Endothelial cell of umbilical vein (primary cell): ENCODE results near the gene MAMSTR. TPM values are rescaled to one million over a fixed set of nuclear protein-coding genes. Genes with fewer than 3 reads are reported as not detected.

Experiments
- BruUV-seq: library from RNA; stranded (reverse); fragments of 400-500 nt; replicated peaks from 2 replicates; lab custom pipeline; 2021; lab: Mats Ljungman, UMichigan
- CTCF ChIA-PET: fragments of 300-600, 350-600 bp; sonication (Branson Sonifier 250); formaldehyde crosslinking; loops from one replicate; lab custom pipeline; 2021; ENCODE audit warnings: antibody characterized with exemption, inconsistent platforms; lab: Charles Lee
- POLR2A ChIA-PET: fragments of 300-600, 350-600 bp; sonication (Branson Sonifier 250); formaldehyde crosslinking; loops from one replicate; lab custom pipeline; 2021; ENCODE audit warnings: antibody characterized with exemption, inconsistent platforms; lab: Charles Lee
- DNase-seq: peaks from one replicate; pipeline ENCODE4 v3.0.0-alpha.2; 2011; ENCODE audit warnings: low read depth, low spot score
- FAIRE-seq: peaks from 2 replicates; lab custom pipeline; 2011; peaks lifted over from hg19 to GRCh38; lab: Jason Lieb, UNC
- H2AFZ ChIP-seq: 2 replicates; pipeline ENCODE4 v1.6.0; 2012; ENCODE audit warnings: low read depth, low read length, control low read depth, inconsistent platforms
- H3K27ac ChIP-seq: 2 replicates; pipeline ENCODE4 v1.5.1; 2011; ENCODE audit warnings: low read depth, mild to moderate bottlenecking, control low read depth, low read length, moderate library complexity; ENCODE audit not compliant: insufficient read depth
- H3K27me3 ChIP-seq, 2 experiments: 2 replicates each; pipeline versions ENCODE4 v1.6.0 to v1.6.1; 2011; ENCODE audit warnings: low read length in 2 of 2, mixed read lengths in 1 of 2; ENCODE audit not compliant: control insufficient read depth in 2 of 2, insufficient read depth in 2 of 2
- H3K36me3 ChIP-seq, 2 experiments: 2 replicates in 1 of 2; 3 replicates in 1 of 2; pipeline ENCODE4 v1.5.1; 2011; ENCODE audit warnings: low read length in 2 of 2, mild to moderate bottlenecking in 1 of 2, moderate library complexity in 1 of 2; ENCODE audit not compliant: control insufficient read depth in 2 of 2, insufficient read depth in 2 of 2; ENCODE audit errors: extremely low read depth in 1 of 2
- H3K4me1 ChIP-seq: 3 replicates; pipeline ENCODE4 v1.5.1; 2011; ENCODE audit warnings: mild to moderate bottlenecking, low read length; ENCODE audit not compliant: control insufficient read depth, insufficient read depth; ENCODE audit errors: extremely low read depth
- H3K4me2 ChIP-seq: 2 replicates; pipeline ENCODE4 v1.6.1; 2011; ENCODE audit warnings: low read length, control low read depth, mixed read lengths; ENCODE audit not compliant: insufficient read depth
- H3K4me3 ChIP-seq, 3 experiments: fragments of 200-600 bp in 1 of 3; sonication (generic), shearing (Covaris generic) in 1 of 3; replicated peaks in 1 of 3; 2 replicates each; pipeline ENCODE4 v1.5.1; 2011 to 2016; ENCODE audit warnings: control low read depth in 3 of 3, low read length in 3 of 3, mild to moderate bottlenecking in 2 of 3, inconsistent platforms in 1 of 3, low read depth in 1 of 3, moderate library complexity in 1 of 3; ENCODE audit not compliant: insufficient read depth in 1 of 3
- H3K79me2 ChIP-seq: 2 replicates; pipeline ENCODE4 v1.6.0; 2012; ENCODE audit warnings: low read length, inconsistent platforms; ENCODE audit not compliant: control insufficient read depth, insufficient read depth
- H3K9ac ChIP-seq: replicated peaks from 2 replicates; pipeline ENCODE3; 2011; ENCODE audit warnings: low read length, control low read depth; ENCODE audit not compliant: insufficient read depth; ENCODE audit errors: extremely low read depth
- H3K9me1 ChIP-seq: replicated peaks from 3 replicates; pipeline ENCODE4 v1.6.0; 2011; ENCODE audit warnings: mild to moderate bottlenecking, low read length; ENCODE audit not compliant: control insufficient read depth, insufficient read depth; ENCODE audit errors: extremely low read depth
- H3K9me3 ChIP-seq: replicated peaks from 2 replicates; pipeline ENCODE4 v1.5.1; 2012; ENCODE audit warnings: low read length, inconsistent platforms; ENCODE audit not compliant: control insufficient read depth, insufficient read depth
- H4K20me1 ChIP-seq: replicated peaks from 2 replicates; pipeline ENCODE3; 2011; ENCODE audit warnings: mild to moderate bottlenecking, low read length; ENCODE audit not compliant: control insufficient read depth, insufficient read depth; ENCODE audit errors: extremely low read depth
- CTCF ChIP-seq, 2 donors: IDR thresholded peaks; 1 replicate in 1 of 2; 2 replicates in 1 of 2; pipeline ENCODE4 v1.5.1; 2011; ENCODE audit warnings: low read length in 2 of 2, mild to moderate bottlenecking in 2 of 2, moderate library complexity in 2 of 2, control low read depth in 1 of 2, inconsistent platforms in 1 of 2, low read depth in 1 of 2; ENCODE audit not compliant: insufficient read depth in 1 of 2; ENCODE audit errors: extremely low read depth in 1 of 2
- EZH2 ChIP-seq: IDR thresholded peaks from 2 replicates; pipeline ENCODE4 v1.6.1; 2012; ENCODE audit warnings: borderline replicate concordance, low read depth, mild to moderate bottlenecking, moderate library complexity, low read length, inconsistent platforms; ENCODE audit not compliant: severe bottlenecking
- FOS ChIP-seq: IDR thresholded peaks from 2 replicates; pipeline ENCODE4 v1.6.1; 2011; ENCODE audit warnings: mild to moderate bottlenecking, low read length, moderate library complexity, borderline replicate concordance; ENCODE audit not compliant: insufficient read depth
- GATA2 ChIP-seq: IDR thresholded peaks from 2 replicates; pipeline ENCODE4 v1.7.0; 2011; ENCODE audit warnings: low read depth, mild to moderate bottlenecking, moderate library complexity, mixed read lengths, low read length; ENCODE audit not compliant: insufficient read length, insufficient read depth
- JUN ChIP-seq: IDR thresholded peaks from 2 replicates; pipeline ENCODE4 v1.6.1; 2011; ENCODE audit warnings: borderline replicate concordance, low read depth; ENCODE audit not compliant: insufficient read length, insufficient read depth
- MAX ChIP-seq: IDR thresholded peaks from 2 replicates; pipeline ENCODE4 v1.6.1; 2011; ENCODE audit not compliant: insufficient read depth, insufficient read length
- MYC ChIP-seq: IDR thresholded peaks from one replicate; pipeline ENCODE4 v1.6.1; 2011; ENCODE audit warnings: mild to moderate bottlenecking, low read depth, low read length
- POLR2A ChIP-seq: IDR thresholded peaks from 2 replicates; pipeline ENCODE4 v1.6.1; 2012; ENCODE audit warnings: low read depth, mild to moderate bottlenecking, control low read depth, low read length
- POLR2AphosphoS5 ChIP-seq: IDR thresholded peaks from 2 replicates; pipeline ENCODE4 v1.6.1; 2012; ENCODE audit warnings: low read depth, mild to moderate bottlenecking, control low read depth, low read length, moderate library complexity; ENCODE audit not compliant: insufficient read depth
- dilution Hi-C: fragments of 300-500 bp; cut with MboI; formaldehyde crosslinking; loops from one replicate; pipeline ENCODE4 v1.15.0; 2019; ENCODE audit warnings: low sequenced_read_pairs; ENCODE audit not compliant: extremely low pct_ligation_motif_present
- intact Hi-C: fragments of 100-400 bp; cut with micrococcal nuclease; formaldehyde crosslinking; loops from one replicate; pipeline ENCODE4 v1.10.0; 2022
- polyA plus RNA-seq, 4 experiments: library from polyadenylated mRNA; depleted of rRNA in 3 of 4; stranded (reverse) in 3 of 4; unstranded in 1 of 4; fragments of >200 nt; gene quantifications; 2 replicates each; pipeline versions ENCODE4 v1.2.1 to v1.2.3, GENCODE V29; 2011 to 2012; ENCODE audit warnings: missing spikeins in 1 of 4
- total RNA-seq: library from RNA; stranded (reverse); gene quantifications from 2 replicates; pipeline ENCODE4 v1.2.3, GENCODE V29; 2021

Gene MAMSTR
- total and polyA plus RNA-seq, 2 donors (not counting 3 experiments of a cell fraction or from before 2014, with no cell fraction given), result 0.57 to 0.84 TPM

GRCh38 chr19:48672994-48673393 lies 46.5 kb downstream of the MAMSTR start, which contains the start of gene NTN5:
TSS of gene NTN5 (minus strand) at chr19:48673017. CDS start at chr19:48670986, 2,031 bp downstream.
- no peaks in the 10 kb centered on the region for H3K9me3 ChIP-seq
- BruUV-seq, result no TSS peak
- CTCF ChIA-PET, result interaction anchor here (3.4 to 3.6 kb wide), 2 partner anchors 27 to 66 kb away, joined by 41 to 54 read pairs; partner anchors contain the start of genes CA11 and RASIP1

More at GRCh38 chr19:48672994-48673393, 46.5 kb downstream of the MAMSTR start, which contains the start of gene NTN5:
- Histone ChIP-seq H2AFZ (no peak within 1 kb of the TSS), H3K4me2 (no peak within 1 kb of the TSS), H3K79me2 (no peaks in the 10 kb centered on the region), H4K20me1 (no peaks in the 10 kb centered on the region), H3K27me3 (no peaks in the 10 kb centered on the region), H3K9me1 (no peaks in the 10 kb centered on the region), H3K4me1 (no peaks in the 10 kb centered on the region), H3K36me3 (no peaks in the 10 kb centered on the region), H3K9ac (no peak within 1 kb of the TSS), H3K27ac (no peak within 1 kb of the TSS), H3K4me3 (no peak within 1 kb of the TSS)
- dilution Hi-C loops (no loop called here), intact Hi-C loops (no loop called here)
- DNase-seq (no peak), FAIRE-seq (no peak)
- TF ChIP-seq CTCF (IDR thresholded peaks at IDR 0.05; ENCODE audit: extremely low read depth in 1 of 2, insufficient read depth in 1 of 2, low read depth in 1 of 2, low read length in 2 of 2) (no peak), JUN (no peak), POLR2AphosphoS5 (no peak), GATA2 (no peak), MYC (no peak), FOS (no peak), MAX (no peak), POLR2A (no peak), EZH2 (no peak)
- POLR2A ChIA-PET, result no interaction called here
